Measurements from ENCODE around the gene ACKR1.

- TF ChIP-seq POLR2A (IDR thresholded peaks at IDR 0.05): no peak
- no peak for TF ChIP-seq CTCF (IDR thresholded peaks at IDR 0.05)
- TF ChIP-seq POLR2AphosphoS5 (IDR thresholded peaks at IDR 0.05): no peak
- TF ChIP-seq EP300 (IDR thresholded peaks at IDR 0.05): no peak
Observed at GRCh38 chr1:159207080-159207479, 2.4 kb downstream of the ACKR1 start.
